Liver (tissue), 9 donors: ENCODE measurements around the gene BACH2. TPM values are rescaled to one million over a fixed set of nuclear protein-coding genes. Genes with fewer than 3 reads are reported as not detected.

Experiments
- DNase-seq: peaks from one replicate; pipeline ENCODE4 v3.0.0-alpha.2; 2017; ENCODE audit warnings: low spot score
- H3K27ac ChIP-seq, 2 donors: one replicate each; pipeline ENCODE4 v1.7.0; 2013; ENCODE audit warnings: inconsistent platforms in 2 of 2, low read length in 2 of 2, control low read depth in 1 of 2, low read depth in 1 of 2, mild to moderate bottlenecking in 1 of 2
- H3K27me3 ChIP-seq, 4 donors: one replicate each; pipeline versions ENCODE4 v1.6.1 to v1.7.0; 2013; ENCODE audit warnings: low read length in 3 of 4, inconsistent platforms in 1 of 4, mild to moderate bottlenecking in 1 of 4, moderate library complexity in 1 of 4; ENCODE audit not compliant: control insufficient read depth in 4 of 4, insufficient read depth in 4 of 4
- H3K36me3 ChIP-seq, 4 donors: one replicate each; pipeline versions ENCODE4 v1.6.1 to v1.7.0; 2013; ENCODE audit warnings: low read length in 3 of 4, mild to moderate bottlenecking in 3 of 4, low read depth in 1 of 4, moderate library complexity in 1 of 4; ENCODE audit not compliant: control insufficient read depth in 4 of 4, insufficient read depth in 3 of 4
- H3K4me1 ChIP-seq, 4 donors: one replicate each; pipeline versions ENCODE4 v1.6.1 to v1.7.0; 2013; ENCODE audit warnings: low read length in 3 of 4, mild to moderate bottlenecking in 3 of 4, moderate library complexity in 1 of 4; ENCODE audit not compliant: control insufficient read depth in 4 of 4, insufficient read depth in 4 of 4
- H3K4me3 ChIP-seq, 3 donors: one replicate each; pipeline versions ENCODE4 v1.6.1 to v1.7.0; 2013; ENCODE audit warnings: low read length in 3 of 3, control low read depth in 1 of 3, low read depth in 1 of 3, mild to moderate bottlenecking in 1 of 3
- H3K9ac ChIP-seq, 2 donors: one replicate each; pipeline ENCODE4 v1.7.0; 2013; ENCODE audit warnings: low read length in 2 of 2, mild to moderate bottlenecking in 2 of 2, moderate library complexity in 2 of 2, control low read depth in 1 of 2, low read depth in 1 of 2
- H3K9me3 ChIP-seq, 4 donors: one replicate each; pipeline versions ENCODE4 v1.6.1 to v1.7.0; 2013; ENCODE audit warnings: low read length in 3 of 4; ENCODE audit not compliant: control insufficient read depth in 4 of 4
- EGR1 ChIP-seq, 2 donors: IDR thresholded peaks; 2 replicates each; pipeline ENCODE4 v1.6.1; 2016 to 2018; ENCODE audit warnings: antibody characterized with exemption in 2 of 2, low read depth in 2 of 2
- FOXA2 ChIP-seq: IDR thresholded peaks from 2 replicates; pipeline ENCODE4 v1.6.1; 2016; ENCODE audit warnings: antibody characterized with exemption
- GABPA ChIP-seq, 2 donors: IDR thresholded peaks in 1 of 2; conservative IDR thresholded peaks in 1 of 2; 2 replicates each; pipeline ENCODE4 v1.6.1; 2016; ENCODE audit warnings: antibody characterized with exemption in 2 of 2, mild to moderate bottlenecking in 1 of 2, moderate library complexity in 1 of 2
- HNF4A ChIP-seq, 2 donors: conservative IDR thresholded peaks; 2 replicates each; pipeline ENCODE4 v1.6.1; 2016; ENCODE audit warnings: antibody characterized with exemption in 2 of 2, mild to moderate bottlenecking in 2 of 2
- HNF4G ChIP-seq: IDR thresholded peaks from 2 replicates; pipeline ENCODE4 v1.6.1; 2016; ENCODE audit warnings: antibody characterized with exemption
- JUND ChIP-seq, 2 donors: IDR thresholded peaks; 2 replicates each; pipeline ENCODE4 v1.6.1; 2016; ENCODE audit warnings: antibody characterized with exemption in 2 of 2
- NR2F2 ChIP-seq: IDR thresholded peaks from 2 replicates; pipeline ENCODE4 v1.6.1; 2016; ENCODE audit warnings: antibody characterized with exemption
- RAD21 ChIP-seq, 2 donors: IDR thresholded peaks; 2 replicates each; pipeline ENCODE4 v1.6.1; 2016; ENCODE audit warnings: antibody characterized with exemption in 2 of 2, mild to moderate bottlenecking in 2 of 2
- RXRA ChIP-seq, 2 donors: IDR thresholded peaks; 2 replicates each; pipeline ENCODE4 v1.6.1; 2017 to 2018; ENCODE audit warnings: antibody characterized with exemption in 2 of 2, mild to moderate bottlenecking in 1 of 2
- SP1 ChIP-seq: IDR thresholded peaks from 2 replicates; pipeline ENCODE4 v1.6.1; 2018; ENCODE audit warnings: antibody characterized with exemption, mild to moderate bottlenecking
- TAF1 ChIP-seq: conservative IDR thresholded peaks from 2 replicates; pipeline ENCODE4 v1.6.1; 2016; ENCODE audit warnings: antibody characterized with exemption, mild to moderate bottlenecking
- YY1 ChIP-seq: IDR thresholded peaks from 2 replicates; pipeline ENCODE4 v1.6.1; 2016; ENCODE audit warnings: antibody characterized with exemption, mild to moderate bottlenecking
- WGBS: extraction: QIAGEN DNeasy Blood & Tissue Kit; methylation state at CpG from one replicate; pipeline ENCODE4 v1.1.7; 2013; 5-methylcytosine and 5-hydroxymethylcytosine counted together
- polyA plus RNA-seq, 2 donors: library from polyadenylated mRNA; stranded (reverse) in 1 of 2; unstranded in 1 of 2; fragments of 200-250 nt in 1 of 2; fragments of >200 nt in 1 of 2; fragmentation: Nextera tagmentation in 1 of 2; extraction: Ambion mirVana in 1 of 2; gene quantifications; one replicate each; pipeline versions ENCODE4 v1.2.1 to v1.2.3, GENCODE V29; 2013 to 2015
- total RNA-seq, 2 donors: library from RNA; depleted of rRNA; stranded (reverse); fragments of >200 nt; gene quantifications; one replicate each; pipeline ENCODE4 v1.2.3, GENCODE V29; 2014
- TF ChIP-seq, protein P1 (sequence below): fragments of 150-350 bp; IDR thresholded peaks from 2 replicates; pipeline ENCODE4 v1.5.1; 2017; ENCODE audit warnings: improper control_type of control experiment, low read depth, low read length; ENCODE audit not compliant: missing input control
- TF ChIP-seq, protein P2 (sequence below): IDR thresholded peaks from 2 replicates; pipeline ENCODE4 v1.6.1; 2016; ENCODE audit warnings: antibody characterized with exemption
- TF ChIP-seq, protein P3 (sequence below): IDR thresholded peaks from 2 replicates; pipeline ENCODE4 v1.6.1; 2016; ENCODE audit warnings: antibody characterized with exemption
- TF ChIP-seq, protein P4 (sequence below): IDR thresholded peaks from 2 replicates; pipeline ENCODE4 v1.6.1; 2016; ENCODE audit warnings: antibody characterized with exemption
- TF ChIP-seq, protein P5 (sequence below): IDR thresholded peaks from 2 replicates; pipeline ENCODE4 v1.6.1; 2016; ENCODE audit warnings: antibody characterized with exemption, mild to moderate bottlenecking
- donor health status: healthy.
- donor health status: healthy.
- donor health status: healthy.
- donor health status: healthy.
- donor health status: healthy.

BACH2 gene
- total and polyA plus RNA-seq, 4 donors: 1.9 to 3.7 (median 1.9) TPM

DNA sequence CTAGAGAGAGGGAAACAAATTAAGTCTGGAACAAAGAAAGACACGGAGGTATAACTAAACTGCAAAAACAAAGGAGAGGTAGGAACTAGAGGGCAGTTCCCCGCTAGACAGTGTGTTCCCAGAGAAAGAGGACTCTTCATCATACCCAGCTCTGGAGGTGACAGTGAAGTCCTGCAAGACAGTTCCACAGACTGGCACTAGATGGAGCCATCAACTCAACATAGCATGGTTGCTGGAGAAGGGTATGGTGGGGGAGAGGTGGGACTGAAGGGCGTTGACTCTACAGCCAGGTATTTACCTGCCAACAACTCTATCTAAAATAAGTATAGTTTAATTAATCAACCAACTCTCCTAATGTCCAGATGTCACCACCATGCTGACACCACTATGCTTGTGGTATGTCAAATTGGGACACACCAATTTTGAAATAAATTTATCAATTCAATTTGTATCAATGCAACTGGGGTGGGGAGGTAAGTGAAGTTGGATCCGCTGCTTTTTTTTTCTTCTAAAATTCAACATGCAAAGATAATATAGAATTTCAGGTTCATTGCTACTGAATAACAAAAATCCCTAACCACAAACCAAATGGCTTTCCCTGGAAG is 9.7 kb downstream of the BACH2 start:
- WGBS: 69% methylated on average over 4 of the region's 4 CpGs
- TF ChIP-seq YY1 (no peak), EGR1 (IDR thresholded peaks at IDR 0.05; ENCODE audit: low read depth in 2 of 2) (no peak), TAF1 (no peak), JUND (IDR thresholded peaks at IDR 0.05) (no peak), GABPA (IDR thresholded peaks at IDR 0.05 in 1 of 2, conservative IDR thresholded peaks at IDR 0.05 in 1 of 2) (no peak), HNF4A (conservative IDR thresholded peaks at IDR 0.05) (no peak), NR2F2 (no peak), RAD21 (IDR thresholded peaks at IDR 0.05) (peak; percentile 87 to 90), RXRA (IDR thresholded peaks at IDR 0.05) (peak in 1 of 2 donors; percentile 46)
- TF ChIP-seq, protein P1, sequence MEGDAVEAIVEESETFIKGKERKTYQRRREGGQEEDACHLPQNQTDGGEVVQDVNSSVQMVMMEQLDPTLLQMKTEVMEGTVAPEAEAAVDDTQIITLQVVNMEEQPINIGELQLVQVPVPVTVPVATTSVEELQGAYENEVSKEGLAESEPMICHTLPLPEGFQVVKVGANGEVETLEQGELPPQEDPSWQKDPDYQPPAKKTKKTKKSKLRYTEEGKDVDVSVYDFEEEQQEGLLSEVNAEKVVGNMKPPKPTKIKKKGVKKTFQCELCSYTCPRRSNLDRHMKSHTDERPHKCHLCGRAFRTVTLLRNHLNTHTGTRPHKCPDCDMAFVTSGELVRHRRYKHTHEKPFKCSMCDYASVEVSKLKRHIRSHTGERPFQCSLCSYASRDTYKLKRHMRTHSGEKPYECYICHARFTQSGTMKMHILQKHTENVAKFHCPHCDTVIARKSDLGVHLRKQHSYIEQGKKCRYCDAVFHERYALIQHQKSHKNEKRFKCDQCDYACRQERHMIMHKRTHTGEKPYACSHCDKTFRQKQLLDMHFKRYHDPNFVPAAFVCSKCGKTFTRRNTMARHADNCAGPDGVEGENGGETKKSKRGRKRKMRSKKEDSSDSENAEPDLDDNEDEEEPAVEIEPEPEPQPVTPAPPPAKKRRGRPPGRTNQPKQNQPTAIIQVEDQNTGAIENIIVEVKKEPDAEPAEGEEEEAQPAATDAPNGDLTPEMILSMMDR: peak; percentile 86
- H3K27ac ChIP-seq: no peak overlapping the region
- no peaks in the 10 kb centered on the region for H3K9me3 ChIP-seq
- H3K4me1 ChIP-seq: peaks cover 14 to 66% (median 54%) of the 10 kb centered on the region in 4 donors
- H3K27me3 ChIP-seq: no peaks in the 10 kb centered on the region
- H3K9ac ChIP-seq: no peak overlapping the region
- no peaks in the 10 kb centered on the region for H3K36me3 ChIP-seq
- DNase-seq: no peak
- no peak overlapping the region for H3K4me3 ChIP-seq

DNA sequence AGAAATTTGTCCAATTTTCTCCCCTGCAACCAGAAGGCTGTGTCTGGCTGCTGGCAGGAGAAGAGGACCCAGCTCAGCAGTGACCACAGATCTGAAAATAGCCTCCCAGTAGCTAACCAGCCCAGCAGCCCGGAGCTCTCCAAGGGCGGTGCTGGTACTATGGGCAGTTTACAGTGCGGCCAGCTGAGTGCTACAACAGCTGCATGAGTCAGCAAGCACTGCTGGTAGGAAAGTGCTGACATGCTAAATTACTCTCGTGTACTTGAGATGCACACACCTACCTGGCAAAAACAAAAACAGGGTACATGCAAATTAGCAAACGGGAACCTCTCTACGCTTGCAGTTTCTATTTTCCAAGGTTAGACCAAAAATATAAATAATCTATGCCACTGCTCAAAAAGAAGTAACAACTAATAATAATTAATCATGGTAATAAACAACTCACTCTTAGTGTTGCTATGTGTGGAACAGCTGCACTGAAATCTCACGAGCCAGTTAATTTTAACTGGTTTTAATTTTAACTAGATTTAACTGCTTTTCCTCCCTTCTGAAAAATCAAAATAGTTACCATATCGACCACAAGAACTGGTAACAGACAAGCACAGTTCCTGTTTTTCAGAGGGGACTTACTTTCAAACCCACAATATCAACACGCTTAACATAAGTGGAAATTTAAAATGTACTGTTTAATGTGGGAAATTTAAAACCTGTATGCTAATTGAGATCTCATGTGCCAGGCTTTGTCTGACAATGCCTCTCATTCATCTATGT is 10.8 kb downstream of the BACH2 start:
- H3K27ac ChIP-seq: peak overlapping the region; percentile 46 to 58
- H3K27me3 ChIP-seq: no peaks in the 10 kb centered on the region
- H3K9me3 ChIP-seq: no peaks in the 10 kb centered on the region
- no peak overlapping the region for H3K4me3 ChIP-seq
- peaks cover 13 to 58% (median 46%) of the 10 kb centered on the region in 4 donors for H3K4me1 ChIP-seq
- TF ChIP-seq SP1: peak; percentile 42
- TF ChIP-seq NR2F2: no peak
- TF ChIP-seq YY1: no peak
- TF ChIP-seq HNF4A (conservative IDR thresholded peaks at IDR 0.05): peak; percentile 17 to 29
- TF ChIP-seq, protein P2, sequence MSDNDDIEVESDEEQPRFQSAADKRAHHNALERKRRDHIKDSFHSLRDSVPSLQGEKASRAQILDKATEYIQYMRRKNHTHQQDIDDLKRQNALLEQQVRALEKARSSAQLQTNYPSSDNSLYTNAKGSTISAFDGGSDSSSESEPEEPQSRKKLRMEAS: no peak
- no peak for TF ChIP-seq HNF4G
- TF ChIP-seq, protein P3, sequence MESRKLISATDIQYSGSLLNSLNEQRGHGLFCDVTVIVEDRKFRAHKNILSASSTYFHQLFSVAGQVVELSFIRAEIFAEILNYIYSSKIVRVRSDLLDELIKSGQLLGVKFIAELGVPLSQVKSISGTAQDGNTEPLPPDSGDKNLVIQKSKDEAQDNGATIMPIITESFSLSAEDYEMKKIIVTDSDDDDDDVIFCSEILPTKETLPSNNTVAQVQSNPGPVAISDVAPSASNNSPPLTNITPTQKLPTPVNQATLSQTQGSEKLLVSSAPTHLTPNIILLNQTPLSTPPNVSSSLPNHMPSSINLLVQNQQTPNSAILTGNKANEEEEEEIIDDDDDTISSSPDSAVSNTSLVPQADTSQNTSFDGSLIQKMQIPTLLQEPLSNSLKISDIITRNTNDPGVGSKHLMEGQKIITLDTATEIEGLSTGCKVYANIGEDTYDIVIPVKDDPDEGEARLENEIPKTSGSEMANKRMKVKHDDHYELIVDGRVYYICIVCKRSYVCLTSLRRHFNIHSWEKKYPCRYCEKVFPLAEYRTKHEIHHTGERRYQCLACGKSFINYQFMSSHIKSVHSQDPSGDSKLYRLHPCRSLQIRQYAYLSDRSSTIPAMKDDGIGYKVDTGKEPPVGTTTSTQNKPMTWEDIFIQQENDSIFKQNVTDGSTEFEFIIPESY: no peak
- TF ChIP-seq FOXA2: peak; percentile 13
- peak; percentile 83 for TF ChIP-seq JUND (IDR thresholded peaks at IDR 0.05)
- TF ChIP-seq, protein P4, sequence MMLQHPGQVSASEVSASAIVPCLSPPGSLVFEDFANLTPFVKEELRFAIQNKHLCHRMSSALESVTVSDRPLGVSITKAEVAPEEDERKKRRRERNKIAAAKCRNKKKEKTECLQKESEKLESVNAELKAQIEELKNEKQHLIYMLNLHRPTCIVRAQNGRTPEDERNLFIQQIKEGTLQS: peak; percentile 46
- TF ChIP-seq RXRA (IDR thresholded peaks at IDR 0.05): peak; percentile 24 to 60
- TF ChIP-seq RAD21 (IDR thresholded peaks at IDR 0.05): peak; percentile 47 to 72
- TF ChIP-seq, protein P5, sequence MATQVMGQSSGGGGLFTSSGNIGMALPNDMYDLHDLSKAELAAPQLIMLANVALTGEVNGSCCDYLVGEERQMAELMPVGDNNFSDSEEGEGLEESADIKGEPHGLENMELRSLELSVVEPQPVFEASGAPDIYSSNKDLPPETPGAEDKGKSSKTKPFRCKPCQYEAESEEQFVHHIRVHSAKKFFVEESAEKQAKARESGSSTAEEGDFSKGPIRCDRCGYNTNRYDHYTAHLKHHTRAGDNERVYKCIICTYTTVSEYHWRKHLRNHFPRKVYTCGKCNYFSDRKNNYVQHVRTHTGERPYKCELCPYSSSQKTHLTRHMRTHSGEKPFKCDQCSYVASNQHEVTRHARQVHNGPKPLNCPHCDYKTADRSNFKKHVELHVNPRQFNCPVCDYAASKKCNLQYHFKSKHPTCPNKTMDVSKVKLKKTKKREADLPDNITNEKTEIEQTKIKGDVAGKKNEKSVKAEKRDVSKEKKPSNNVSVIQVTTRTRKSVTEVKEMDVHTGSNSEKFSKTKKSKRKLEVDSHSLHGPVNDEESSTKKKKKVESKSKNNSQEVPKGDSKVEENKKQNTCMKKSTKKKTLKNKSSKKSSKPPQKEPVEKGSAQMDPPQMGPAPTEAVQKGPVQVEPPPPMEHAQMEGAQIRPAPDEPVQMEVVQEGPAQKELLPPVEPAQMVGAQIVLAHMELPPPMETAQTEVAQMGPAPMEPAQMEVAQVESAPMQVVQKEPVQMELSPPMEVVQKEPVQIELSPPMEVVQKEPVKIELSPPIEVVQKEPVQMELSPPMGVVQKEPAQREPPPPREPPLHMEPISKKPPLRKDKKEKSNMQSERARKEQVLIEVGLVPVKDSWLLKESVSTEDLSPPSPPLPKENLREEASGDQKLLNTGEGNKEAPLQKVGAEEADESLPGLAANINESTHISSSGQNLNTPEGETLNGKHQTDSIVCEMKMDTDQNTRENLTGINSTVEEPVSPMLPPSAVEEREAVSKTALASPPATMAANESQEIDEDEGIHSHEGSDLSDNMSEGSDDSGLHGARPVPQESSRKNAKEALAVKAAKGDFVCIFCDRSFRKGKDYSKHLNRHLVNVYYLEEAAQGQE: peak; percentile 71
- no peaks in the 10 kb centered on the region for H3K36me3 ChIP-seq
- no peak overlapping the region for H3K9ac ChIP-seq
- WGBS: 15% methylated on average over 9 of the region's 9 CpGs
- peak; percentile 35 for DNase-seq
